H9 (cell line): ENCODE data around the gene RAB30. TPM values are rescaled to one million over a fixed set of nuclear protein-coding genes. Genes with fewer than 3 reads are reported as not detected.

Experiments
- DNase-seq: peaks from one replicate; pipeline ENCODE4 v3.0.0-alpha.2; 2017
- H2AFZ ChIP-seq: one replicate; pipeline ENCODE4 v1.6.1; 2013; ENCODE audit warnings: mild to moderate bottlenecking, low read length, control low read depth, moderate library complexity
- H2AK5ac ChIP-seq: 2 replicates; pipeline ENCODE4 v1.6.1; 2013; ENCODE audit warnings: low read length, control low read depth, mixed read lengths; ENCODE audit not compliant: insufficient read length
- H2BK120ac ChIP-seq: one replicate; pipeline ENCODE4 v1.6.1; 2013; ENCODE audit warnings: low read depth, mild to moderate bottlenecking, low read length, control low read depth, inconsistent platforms; ENCODE audit not compliant: poor library complexity, severe bottlenecking
- H2BK12ac ChIP-seq: 2 replicates; pipeline ENCODE4 v1.6.1; 2013; ENCODE audit warnings: low read length, control low read depth, mixed read lengths, low read depth; ENCODE audit not compliant: insufficient read length
- H2BK15ac ChIP-seq: 2 replicates; pipeline ENCODE4 v1.6.1; 2013; ENCODE audit warnings: low read depth, low read length, control low read depth
- H2BK20ac ChIP-seq: one replicate; pipeline ENCODE4 v1.6.1; 2013; ENCODE audit warnings: low read depth, mild to moderate bottlenecking, low read length, control low read depth, inconsistent platforms; ENCODE audit not compliant: poor library complexity, severe bottlenecking
- H2BK5ac ChIP-seq: 2 replicates; pipeline ENCODE4 v1.6.1; 2013; ENCODE audit warnings: low read length, control low read depth, mixed read lengths; ENCODE audit not compliant: insufficient read length
- H3K14ac ChIP-seq: 2 replicates; pipeline ENCODE4 v1.6.1; 2013; ENCODE audit warnings: low read length, control low read depth; ENCODE audit not compliant: insufficient read depth
- H3K18ac ChIP-seq: 2 replicates; pipeline ENCODE4 v1.6.1; 2013; ENCODE audit warnings: low read depth, mild to moderate bottlenecking, mixed read lengths, low read length, control low read depth; ENCODE audit not compliant: insufficient read length
- H3K23ac ChIP-seq: 2 replicates; pipeline ENCODE4 v1.6.1; 2013; ENCODE audit warnings: low read length, control low read depth, mixed read lengths, low read depth; ENCODE audit not compliant: insufficient read length
- H3K23me2 ChIP-seq: 2 replicates; pipeline ENCODE4 v1.6.1; 2013; ENCODE audit warnings: low read depth, mild to moderate bottlenecking, mixed read lengths, low read length, control low read depth; ENCODE audit not compliant: insufficient read length, poor library complexity, severe bottlenecking
- H3K27ac ChIP-seq: 2 replicates; pipeline ENCODE4 v1.5.1; 2013; ENCODE audit warnings: low read length, control low read depth, mixed read lengths, low read depth; ENCODE audit not compliant: insufficient read length
- H3K27me3 ChIP-seq: 2 replicates; pipeline ENCODE4 v1.6.1; 2013; ENCODE audit warnings: low read length, control low read depth, inconsistent platforms; ENCODE audit not compliant: insufficient read depth
- H3K4ac ChIP-seq: 2 replicates; pipeline ENCODE4 v1.6.1; 2013; ENCODE audit warnings: low read depth, mild to moderate bottlenecking, control low read depth, inconsistent platforms, low read length, moderate library complexity
- H3K4me1 ChIP-seq: 2 replicates; pipeline ENCODE4 v1.6.1; 2013; ENCODE audit warnings: low read length, control low read depth, inconsistent platforms; ENCODE audit not compliant: insufficient read depth
- H3K4me2 ChIP-seq: 2 replicates; pipeline ENCODE4 v1.6.1; 2013; ENCODE audit warnings: low read length, control low read depth, mixed read lengths; ENCODE audit not compliant: insufficient read length, insufficient read depth
- H3K56ac ChIP-seq: 2 replicates; pipeline ENCODE4 v1.6.1; 2013; ENCODE audit warnings: low read depth, mild to moderate bottlenecking, mixed read lengths, low read length, control low read depth; ENCODE audit not compliant: insufficient read length
- H3K79me1 ChIP-seq: 2 replicates; pipeline ENCODE4 v1.6.1; 2013; ENCODE audit warnings: low read depth, mild to moderate bottlenecking, moderate library complexity, low read length, control low read depth, inconsistent platforms; ENCODE audit not compliant: insufficient read depth, poor library complexity, severe bottlenecking
- H3K79me2 ChIP-seq: 2 replicates; pipeline ENCODE4 v1.6.1; 2013; ENCODE audit warnings: low read length, control low read depth, inconsistent platforms; ENCODE audit not compliant: insufficient read depth
- H3K9ac ChIP-seq: 2 replicates; pipeline ENCODE4 v1.6.1; 2013; ENCODE audit warnings: low read length, control low read depth, mixed read lengths; ENCODE audit not compliant: insufficient read length; ENCODE audit errors: extremely low read depth
- H3K9me3 ChIP-seq: one replicate; pipeline ENCODE4 v1.6.1; 2013; ENCODE audit warnings: low read depth, low read length, inconsistent platforms; ENCODE audit not compliant: control insufficient read depth
- H3T11ph ChIP-seq: one replicate; pipeline ENCODE4 v1.6.1; 2013; ENCODE audit warnings: mild to moderate bottlenecking, low read length, control low read depth, inconsistent platforms
- H4K20me1 ChIP-seq: one replicate; pipeline ENCODE4 v1.6.1; 2013; ENCODE audit not compliant: control insufficient read depth, insufficient read length, insufficient read depth
- H4K5ac ChIP-seq: 2 replicates; pipeline ENCODE4 v1.6.1; 2013; ENCODE audit warnings: low read depth, mild to moderate bottlenecking, mixed read lengths, low read length, control low read depth; ENCODE audit not compliant: insufficient read length
- H4K8ac ChIP-seq: replicated peaks from 2 replicates; pipeline ENCODE4 v1.6.1; 2013; ENCODE audit warnings: low read length, control low read depth, mixed read lengths, low read depth; ENCODE audit not compliant: insufficient read length
- H4K91ac ChIP-seq: 2 replicates; pipeline ENCODE4 v1.6.1; 2013; ENCODE audit warnings: low read depth, mild to moderate bottlenecking, moderate library complexity, mixed read lengths, low read length, control low read depth; ENCODE audit not compliant: insufficient read length
- H3K27ac Mint-ChIP-seq, 3 experiments: 2 replicates in 2 of 3; 3 replicates in 1 of 3; pipeline ENCODE4 v1.8.0; 2020 to 2021; ENCODE audit warnings: mixed read lengths in 3 of 3, mild to moderate bottlenecking in 1 of 3, moderate library complexity in 1 of 3
- H3K27me3 Mint-ChIP-seq: 2 replicates; pipeline ENCODE4 v1.8.0; 2021; ENCODE audit warnings: low read depth, mild to moderate bottlenecking, moderate library complexity, mixed read lengths
- H3K36me3 Mint-ChIP-seq, 3 experiments: 2 replicates in 2 of 3; 3 replicates in 1 of 3; pipeline ENCODE4 v1.8.0; 2020 to 2021; ENCODE audit warnings: low read depth in 3 of 3, mixed read lengths in 3 of 3; ENCODE audit not compliant: insufficient read depth in 1 of 3
- H3K4me1 Mint-ChIP-seq, 2 experiments: 2 replicates each; pipeline ENCODE4 v1.8.0; 2020; ENCODE audit warnings: mixed read lengths in 2 of 2
- H3K4me3 Mint-ChIP-seq, 2 experiments: 2 replicates in 1 of 2; 3 replicates in 1 of 2; pipeline ENCODE4 v1.8.0; 2020 to 2021; ENCODE audit warnings: mild to moderate bottlenecking in 2 of 2, mixed read lengths in 2 of 2, moderate library complexity in 1 of 2
- H3K9me3 Mint-ChIP-seq, 2 experiments: 2 replicates in 1 of 2; 3 replicates in 1 of 2; pipeline ENCODE4 v1.8.0; 2020; ENCODE audit warnings: mild to moderate bottlenecking in 2 of 2, mixed read lengths in 2 of 2, moderate library complexity in 1 of 2
- WGBS: extraction: QIAGEN DNeasy Blood & Tissue Kit; methylation state at CpG from one replicate; pipeline ENCODE4 v1.1.7; 2013; ENCODE audit warnings: missing lambda C conversion rate, low lambda C conversion rate, mixed read lengths; ENCODE audit not compliant: insufficient read length; ENCODE audit errors: extremely low coverage; 5-methylcytosine and 5-hydroxymethylcytosine counted together
- total RNA-seq: library from RNA; stranded (reverse); gene quantifications from 2 replicates; pipeline ENCODE4 v1.2.1, GENCODE V29; 2021
- TF ChIP-seq, protein P1 (sequence below): fragments of 200-600 bp; sonication (generic); conservative IDR thresholded peaks from 3 replicates; pipeline ENCODE4 v1.8.0; 2021; ENCODE audit warnings: antibody characterized with exemption, mild to moderate bottlenecking

RAB30 gene
- total RNA-seq, 1 experiment from 2014 or later: 4.8 TPM

DNA sequence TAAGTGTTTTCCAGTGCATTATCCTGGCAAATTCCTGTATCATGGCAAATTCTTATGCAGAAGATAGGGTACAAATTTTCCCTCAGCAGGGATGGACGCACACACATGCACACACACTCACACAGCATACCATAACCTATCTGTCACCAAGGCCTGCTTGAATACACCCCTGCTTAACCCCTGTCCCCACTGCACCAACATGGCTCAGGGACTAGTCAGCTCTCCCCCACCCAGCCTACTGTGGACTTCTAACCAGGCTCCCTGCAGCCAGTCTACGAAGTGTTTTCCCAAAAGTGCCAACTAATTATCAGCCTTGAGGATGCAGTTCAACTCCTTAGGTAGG lies 63.1 kb downstream of the RAB30 start:
- DNase-seq: no peak
- H3T11ph ChIP-seq: no peak overlapping the region
- H3K27ac ChIP-seq: no peak overlapping the region
- H3K56ac ChIP-seq: no peak overlapping the region
- H2AK5ac ChIP-seq: no peak overlapping the region
- peak overlapping the region; percentile 15 for H3K18ac ChIP-seq
- H4K20me1 ChIP-seq: peaks cover 2% of the 10 kb centered on the region
- no peaks in the 10 kb centered on the region for H3K79me2 ChIP-seq
- no peaks in the 10 kb centered on the region for H3K79me1 ChIP-seq
- H2AFZ ChIP-seq: no peak overlapping the region
- no peaks in the 10 kb centered on the region for H3K9me3 ChIP-seq
- H3K4me1 ChIP-seq: no peaks in the 10 kb centered on the region
- no peak overlapping the region for H2BK120ac ChIP-seq
- no peak overlapping the region for H3K4me2 ChIP-seq
- no peak overlapping the region for H2BK15ac ChIP-seq
- no peaks in the 10 kb centered on the region for H3K27me3 Mint-ChIP-seq
- WGBS: no CpG with 5 or more reads among the region's 2 CpGs
- H3K27ac Mint-ChIP-seq: peak overlapping the region in 2 of 3 experiments; percentile 7 to 83; a peak in 3 of 7 replicates
- H4K8ac ChIP-seq: no peak overlapping the region
- no peak overlapping the region for H3K4ac ChIP-seq
- peaks cover 11 to 15% of the 10 kb centered on the region in 2 experiments for H3K4me1 Mint-ChIP-seq
- H2BK20ac ChIP-seq: no peak overlapping the region
- no peak overlapping the region for H3K14ac ChIP-seq
- TF ChIP-seq, protein P1, sequence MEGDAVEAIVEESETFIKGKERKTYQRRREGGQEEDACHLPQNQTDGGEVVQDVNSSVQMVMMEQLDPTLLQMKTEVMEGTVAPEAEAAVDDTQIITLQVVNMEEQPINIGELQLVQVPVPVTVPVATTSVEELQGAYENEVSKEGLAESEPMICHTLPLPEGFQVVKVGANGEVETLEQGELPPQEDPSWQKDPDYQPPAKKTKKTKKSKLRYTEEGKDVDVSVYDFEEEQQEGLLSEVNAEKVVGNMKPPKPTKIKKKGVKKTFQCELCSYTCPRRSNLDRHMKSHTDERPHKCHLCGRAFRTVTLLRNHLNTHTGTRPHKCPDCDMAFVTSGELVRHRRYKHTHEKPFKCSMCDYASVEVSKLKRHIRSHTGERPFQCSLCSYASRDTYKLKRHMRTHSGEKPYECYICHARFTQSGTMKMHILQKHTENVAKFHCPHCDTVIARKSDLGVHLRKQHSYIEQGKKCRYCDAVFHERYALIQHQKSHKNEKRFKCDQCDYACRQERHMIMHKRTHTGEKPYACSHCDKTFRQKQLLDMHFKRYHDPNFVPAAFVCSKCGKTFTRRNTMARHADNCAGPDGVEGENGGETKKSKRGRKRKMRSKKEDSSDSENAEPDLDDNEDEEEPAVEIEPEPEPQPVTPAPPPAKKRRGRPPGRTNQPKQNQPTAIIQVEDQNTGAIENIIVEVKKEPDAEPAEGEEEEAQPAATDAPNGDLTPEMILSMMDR: no peak
- no peaks in the 10 kb centered on the region for H3K23me2 ChIP-seq
- H4K5ac ChIP-seq: no peak overlapping the region
- no peak overlapping the region for H3K9ac ChIP-seq
- H4K91ac ChIP-seq: no peak overlapping the region
- H2BK12ac ChIP-seq: no peak overlapping the region
- no peak overlapping the region for H2BK5ac ChIP-seq
- H3K36me3 Mint-ChIP-seq: no peaks in the 10 kb centered on the region
- H3K23ac ChIP-seq: no peak overlapping the region
- no peaks in the 10 kb centered on the region for H3K9me3 Mint-ChIP-seq
- no peaks in the 10 kb centered on the region for H3K27me3 ChIP-seq
- H3K4me3 Mint-ChIP-seq: no peak overlapping the region
